Ishikawa (cell line): ENCODE results near the gene ERC1.

ENCODE experiments used
- CEBPB ChIP-seq: IDR thresholded peaks from 2 replicates; pipeline ENCODE4 v1.6.1; 2012
- CREB1 ChIP-seq: IDR thresholded peaks from 2 replicates; pipeline ENCODE4 v1.6.1; 2012; ENCODE audit warnings: low read depth
- EGR1 ChIP-seq: IDR thresholded peaks from 2 replicates; pipeline ENCODE4 v1.6.1; 2012
- EP300 ChIP-seq: IDR thresholded peaks from 2 replicates; pipeline ENCODE4 v1.6.1; 2012; ENCODE audit warnings: borderline replicate concordance
- FOXM1 ChIP-seq: IDR thresholded peaks from 2 replicates; pipeline ENCODE4 v1.6.1; 2012; ENCODE audit warnings: low read depth, borderline replicate concordance
- NFIC ChIP-seq: IDR thresholded peaks from 2 replicates; pipeline ENCODE4 v1.6.1; 2012
- RAD21 ChIP-seq: IDR thresholded peaks from 2 replicates; pipeline ENCODE4 v1.6.1; 2012; ENCODE audit warnings: low read depth
- TAF1 ChIP-seq: IDR thresholded peaks from 2 replicates; pipeline ENCODE4 v1.6.1; 2012; ENCODE audit warnings: low read depth, mild to moderate bottlenecking
- TCF12 ChIP-seq: IDR thresholded peaks from 2 replicates; pipeline ENCODE4 v1.6.1; 2012; ENCODE audit warnings: low read depth
- TEAD4 ChIP-seq: IDR thresholded peaks from 2 replicates; pipeline ENCODE4 v1.6.1; 2012
- USF1 ChIP-seq: IDR thresholded peaks from 2 replicates; pipeline ENCODE4 v1.6.1; 2012
- YY1 ChIP-seq: IDR thresholded peaks from 2 replicates; pipeline ENCODE4 v1.6.1; 2012; ENCODE audit warnings: low read depth
- ZBTB7A ChIP-seq: IDR thresholded peaks from 2 replicates; pipeline ENCODE4 v1.6.1; 2012; ENCODE audit warnings: low read depth
- TF ChIP-seq, protein P1 (sequence below): IDR thresholded peaks from 2 replicates; pipeline ENCODE4 v1.6.1; 2012
- TF ChIP-seq, protein P2 (sequence below): IDR thresholded peaks from 2 replicates; pipeline ENCODE4 v1.6.1; 2012; ENCODE audit warnings: low read depth, mild to moderate bottlenecking

ERC1 gene

DNA sequence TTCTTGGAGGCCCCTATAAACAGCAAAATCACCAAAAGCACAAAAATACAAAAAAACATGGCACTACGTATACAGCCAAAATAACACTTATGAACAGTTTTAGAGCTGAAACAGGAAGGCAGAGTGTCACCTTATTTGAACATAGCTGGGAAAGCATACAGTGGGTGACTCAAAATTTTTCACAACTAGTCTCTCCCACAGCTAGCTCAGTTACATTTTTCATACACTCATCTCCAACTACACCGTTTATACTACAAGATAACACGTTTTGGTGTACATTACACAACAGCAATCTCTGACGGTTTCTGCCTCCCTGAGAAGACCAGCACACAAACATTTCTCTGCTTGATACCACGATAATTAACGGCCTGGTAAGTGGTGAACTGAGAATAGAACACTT is 44.4 kb upstream of the ERC1 start:
- TF ChIP-seq CEBPB (no peak), NFIC (no peak), EP300 (no peak), CREB1 (no peak), USF1 (no peak), TCF12 (no peak)
- TF ChIP-seq, protein P1, sequence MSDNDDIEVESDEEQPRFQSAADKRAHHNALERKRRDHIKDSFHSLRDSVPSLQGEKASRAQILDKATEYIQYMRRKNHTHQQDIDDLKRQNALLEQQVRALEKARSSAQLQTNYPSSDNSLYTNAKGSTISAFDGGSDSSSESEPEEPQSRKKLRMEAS: no peak

DNA sequence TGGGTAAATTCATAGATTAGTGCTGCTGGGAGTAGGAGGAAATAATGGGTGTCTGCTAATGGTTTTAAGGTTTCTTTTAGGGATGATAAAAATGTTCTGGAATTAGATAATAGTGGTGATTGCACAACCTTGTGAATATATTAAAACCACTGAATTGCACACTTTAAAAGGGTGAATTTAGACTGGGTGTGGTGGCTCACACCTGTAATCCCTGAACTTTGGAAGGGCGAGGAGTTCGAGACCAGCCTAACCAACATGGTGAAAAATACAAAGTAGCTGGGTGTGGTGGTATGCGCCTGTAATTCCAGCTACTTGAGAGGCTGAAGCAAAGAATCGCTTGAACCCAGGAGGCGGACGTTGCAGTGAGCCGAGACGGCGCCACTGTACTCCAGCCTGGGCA is 42.8 kb upstream of the ERC1 start:
- TF ChIP-seq FOXM1 (no peak), CEBPB (peak; percentile 42; the same call in 1 of the 2 replicates)

DNA sequence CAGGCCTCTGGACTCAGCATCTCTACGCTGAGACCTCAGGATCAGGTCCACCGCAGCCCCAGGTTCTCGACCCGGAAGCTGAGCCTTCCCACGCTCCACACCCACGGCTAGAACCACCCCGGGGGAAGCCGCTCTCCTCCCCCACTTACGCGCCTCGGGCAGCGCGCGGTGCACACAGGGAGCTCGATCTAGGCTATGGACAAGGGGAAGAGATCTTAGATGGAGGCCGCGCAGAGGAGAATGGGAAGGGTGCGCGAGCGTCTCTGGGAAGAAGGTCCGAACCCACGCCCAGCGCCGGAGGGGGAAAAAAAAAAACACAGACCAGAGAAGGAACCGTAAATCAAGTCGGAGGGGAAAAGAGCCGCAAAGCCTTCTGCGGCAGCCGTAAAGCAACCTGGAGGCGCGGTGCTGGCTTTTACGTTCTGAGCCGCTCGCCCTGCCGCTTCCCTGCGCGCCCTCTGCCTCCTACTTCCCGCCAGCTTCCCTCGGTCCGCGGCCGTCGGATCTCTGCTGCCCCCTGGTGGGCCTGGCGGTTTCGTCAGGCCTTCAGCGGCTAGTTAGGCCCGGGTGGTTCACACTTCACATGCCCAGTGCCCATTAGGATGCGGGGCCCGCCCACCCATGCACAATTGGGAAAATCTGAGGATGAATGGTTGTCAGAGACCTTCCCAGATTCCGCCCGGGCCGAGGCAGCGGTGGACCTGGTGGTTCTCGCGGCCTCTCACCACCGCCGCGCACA is 41.4 kb upstream of the ERC1 start, which contains the start of gene RAD52:
Gene RAD52, minus strand, starts transcription at position 242 of the 739 bp plus-strand sequence. CDS start 16,636 bp downstream, outside the sequence.
- TF ChIP-seq EGR1 (peak; percentile 91), CEBPB (no peak), ZBTB7A (no peak), EP300 (0 out of 2 replicates have a peak, but pooled peaks have one; percentile 30), NFIC (0 out of 2 replicates have a peak, but pooled peaks have one; percentile 48), FOXM1 (no peak), USF1 (0 out of 2 replicates have a peak, but pooled peaks have one; percentile 32), YY1 (peak; percentile 90), TEAD4 (peak; percentile 26), RAD21 (peak; percentile 93), CREB1 (peak; percentile 59; the same call in 1 of the 2 replicates), TCF12 (peak; percentile 80), TAF1 (peak; percentile 84)
- TF ChIP-seq, protein P2, sequence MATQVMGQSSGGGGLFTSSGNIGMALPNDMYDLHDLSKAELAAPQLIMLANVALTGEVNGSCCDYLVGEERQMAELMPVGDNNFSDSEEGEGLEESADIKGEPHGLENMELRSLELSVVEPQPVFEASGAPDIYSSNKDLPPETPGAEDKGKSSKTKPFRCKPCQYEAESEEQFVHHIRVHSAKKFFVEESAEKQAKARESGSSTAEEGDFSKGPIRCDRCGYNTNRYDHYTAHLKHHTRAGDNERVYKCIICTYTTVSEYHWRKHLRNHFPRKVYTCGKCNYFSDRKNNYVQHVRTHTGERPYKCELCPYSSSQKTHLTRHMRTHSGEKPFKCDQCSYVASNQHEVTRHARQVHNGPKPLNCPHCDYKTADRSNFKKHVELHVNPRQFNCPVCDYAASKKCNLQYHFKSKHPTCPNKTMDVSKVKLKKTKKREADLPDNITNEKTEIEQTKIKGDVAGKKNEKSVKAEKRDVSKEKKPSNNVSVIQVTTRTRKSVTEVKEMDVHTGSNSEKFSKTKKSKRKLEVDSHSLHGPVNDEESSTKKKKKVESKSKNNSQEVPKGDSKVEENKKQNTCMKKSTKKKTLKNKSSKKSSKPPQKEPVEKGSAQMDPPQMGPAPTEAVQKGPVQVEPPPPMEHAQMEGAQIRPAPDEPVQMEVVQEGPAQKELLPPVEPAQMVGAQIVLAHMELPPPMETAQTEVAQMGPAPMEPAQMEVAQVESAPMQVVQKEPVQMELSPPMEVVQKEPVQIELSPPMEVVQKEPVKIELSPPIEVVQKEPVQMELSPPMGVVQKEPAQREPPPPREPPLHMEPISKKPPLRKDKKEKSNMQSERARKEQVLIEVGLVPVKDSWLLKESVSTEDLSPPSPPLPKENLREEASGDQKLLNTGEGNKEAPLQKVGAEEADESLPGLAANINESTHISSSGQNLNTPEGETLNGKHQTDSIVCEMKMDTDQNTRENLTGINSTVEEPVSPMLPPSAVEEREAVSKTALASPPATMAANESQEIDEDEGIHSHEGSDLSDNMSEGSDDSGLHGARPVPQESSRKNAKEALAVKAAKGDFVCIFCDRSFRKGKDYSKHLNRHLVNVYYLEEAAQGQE: no peak
- TF ChIP-seq, protein P1: peak; percentile 82

GRCh38 chr12:951176-951575 is 39.8 kb upstream of the ERC1 start:
- no peak for TF ChIP-seq NFIC
- no peak for TF ChIP-seq EGR1
- TF ChIP-seq RAD21: no peak
- no peak for TF ChIP-seq TAF1
- no peak for TF ChIP-seq ZBTB7A
- no peak for TF ChIP-seq FOXM1
- TF ChIP-seq, protein P1: no peak
- TF ChIP-seq, protein P2: no peak
- no peak for TF ChIP-seq CEBPB
- TF ChIP-seq CREB1: no peak
- no peak for TF ChIP-seq TEAD4
- TF ChIP-seq TCF12: no peak
- TF ChIP-seq USF1: no peak
- no peak for TF ChIP-seq EP300
- no peak for TF ChIP-seq YY1

DNA sequence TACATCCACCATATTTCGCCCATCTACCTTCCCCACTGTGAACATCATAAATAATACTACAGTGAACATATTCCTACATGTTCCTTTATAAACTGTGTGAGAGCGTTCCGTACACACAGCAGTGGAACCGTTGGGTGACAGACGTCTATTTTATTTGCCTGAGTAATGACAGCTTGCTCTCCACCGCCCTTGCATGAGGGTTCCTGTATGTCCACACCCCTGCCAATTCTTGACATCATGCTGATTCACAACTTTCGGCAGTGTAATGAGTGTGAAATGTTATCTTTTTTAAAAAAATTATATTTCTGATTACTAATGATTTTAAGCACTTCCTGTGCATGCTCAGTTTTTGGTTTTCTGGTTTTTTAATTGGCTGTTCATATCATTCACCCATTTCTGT is 37.2 kb upstream of the ERC1 start:
- TF ChIP-seq ZBTB7A: no peak

- TF ChIP-seq USF1 (no peak), EP300 (no peak), CEBPB (no peak), FOXM1 (no peak), TEAD4 (no peak), CREB1 (no peak)
- TF ChIP-seq, protein P2: no peak
These were observed 36.3 kb upstream of the ERC1 start for GRCh38 chr12:954741-955140.
